ENCODE measurements around the gene DUSP8.

GRCh38 chr11:1574238-1574932 is 2.3 kb upstream of the DUSP8 start:
- TF ChIP-seq, protein P1, sequence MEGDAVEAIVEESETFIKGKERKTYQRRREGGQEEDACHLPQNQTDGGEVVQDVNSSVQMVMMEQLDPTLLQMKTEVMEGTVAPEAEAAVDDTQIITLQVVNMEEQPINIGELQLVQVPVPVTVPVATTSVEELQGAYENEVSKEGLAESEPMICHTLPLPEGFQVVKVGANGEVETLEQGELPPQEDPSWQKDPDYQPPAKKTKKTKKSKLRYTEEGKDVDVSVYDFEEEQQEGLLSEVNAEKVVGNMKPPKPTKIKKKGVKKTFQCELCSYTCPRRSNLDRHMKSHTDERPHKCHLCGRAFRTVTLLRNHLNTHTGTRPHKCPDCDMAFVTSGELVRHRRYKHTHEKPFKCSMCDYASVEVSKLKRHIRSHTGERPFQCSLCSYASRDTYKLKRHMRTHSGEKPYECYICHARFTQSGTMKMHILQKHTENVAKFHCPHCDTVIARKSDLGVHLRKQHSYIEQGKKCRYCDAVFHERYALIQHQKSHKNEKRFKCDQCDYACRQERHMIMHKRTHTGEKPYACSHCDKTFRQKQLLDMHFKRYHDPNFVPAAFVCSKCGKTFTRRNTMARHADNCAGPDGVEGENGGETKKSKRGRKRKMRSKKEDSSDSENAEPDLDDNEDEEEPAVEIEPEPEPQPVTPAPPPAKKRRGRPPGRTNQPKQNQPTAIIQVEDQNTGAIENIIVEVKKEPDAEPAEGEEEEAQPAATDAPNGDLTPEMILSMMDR (conservative IDR thresholded peaks at IDR 0.05) = peak; percentile 99
- TF ChIP-seq ZFX (IDR thresholded peaks at IDR 0.05) = no peak

Data from C4-2B (cell line).